NT2/D1 (cell line): ENCODE data around the gene ADAMTS7.
"Not testable (repeated sequence)": the region's sequence is repeated elsewhere in the genome, so short reads cannot be mapped to it uniquely, and the experiment has no call there.

Experiments
- SUZ12 ChIP-seq: IDR thresholded peaks from 2 replicates; pipeline ENCODE4 v1.6.1; 2011; ENCODE audit not compliant: insufficient read length, insufficient read depth; ENCODE audit errors: extremely low read depth
- YY1 ChIP-seq: IDR thresholded peaks from 2 replicates; pipeline ENCODE4 v1.6.1; 2011; ENCODE audit not compliant: insufficient read length, insufficient read depth
- ZNF274 ChIP-seq: IDR thresholded peaks from 2 replicates; pipeline ENCODE4 v1.6.1; 2011; ENCODE audit warnings: mild to moderate bottlenecking, low read depth, low read length

DNA sequence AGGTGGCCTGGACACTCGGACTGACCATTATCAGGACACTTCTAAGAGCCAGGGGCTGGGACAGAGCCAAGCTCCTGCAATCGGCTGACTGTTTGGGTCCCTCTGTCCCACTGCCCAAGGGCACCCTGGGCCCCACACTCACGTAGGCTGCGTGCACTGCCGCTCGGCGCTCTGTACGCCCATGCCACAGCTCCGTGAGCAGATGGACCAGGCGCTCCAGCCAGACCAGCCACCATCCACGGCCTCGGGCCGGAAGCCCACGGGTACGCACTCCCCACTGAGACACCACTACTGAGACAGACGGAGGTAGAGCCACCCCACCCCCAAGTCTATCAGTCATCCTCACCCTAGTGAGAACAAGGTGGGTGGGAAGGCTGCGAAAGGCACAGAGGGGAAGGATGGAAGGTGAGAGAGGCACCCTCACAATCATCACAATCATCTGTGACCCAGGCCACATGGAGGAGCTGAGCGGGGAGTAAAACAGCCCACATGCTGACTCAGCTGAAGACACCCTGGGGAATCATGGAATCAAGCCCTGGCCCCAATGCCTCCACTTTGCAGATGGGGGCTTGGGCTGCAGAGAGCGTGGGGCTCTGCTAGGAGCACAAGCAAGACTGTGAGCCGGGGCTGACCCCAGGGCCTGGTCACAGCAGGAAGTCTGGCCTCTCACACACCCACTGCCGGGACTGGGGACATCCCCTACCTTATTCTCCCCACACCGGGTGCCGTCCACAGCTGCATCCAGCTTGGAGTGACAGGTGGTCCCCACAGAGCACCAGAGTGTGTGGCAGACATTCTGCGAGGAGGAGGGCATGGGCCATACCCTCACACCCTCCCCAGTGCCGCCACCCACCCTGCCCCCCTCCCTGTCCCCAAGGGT is 35.0 kb downstream of the ADAMTS7 start:
- TF ChIP-seq ZNF274, SUZ12, YY1: not testable (repeated sequence)
